NCI-H2107 treated with DMSO at 0.1 percent for 48 hours (cell line): ENCODE results near the gene PFKFB4.
"Not testable (repeated sequence)": the region's sequence is repeated elsewhere in the genome, so short reads cannot be mapped to it uniquely, and the experiment has no call there.

Experiments used
- DNase-seq: peaks from one replicate; lab custom pipeline; 2025; ENCODE audit not compliant: unreplicated experiment; lab: John Stamatoyannopoulos, UW

PFKFB4 gene

DNA sequence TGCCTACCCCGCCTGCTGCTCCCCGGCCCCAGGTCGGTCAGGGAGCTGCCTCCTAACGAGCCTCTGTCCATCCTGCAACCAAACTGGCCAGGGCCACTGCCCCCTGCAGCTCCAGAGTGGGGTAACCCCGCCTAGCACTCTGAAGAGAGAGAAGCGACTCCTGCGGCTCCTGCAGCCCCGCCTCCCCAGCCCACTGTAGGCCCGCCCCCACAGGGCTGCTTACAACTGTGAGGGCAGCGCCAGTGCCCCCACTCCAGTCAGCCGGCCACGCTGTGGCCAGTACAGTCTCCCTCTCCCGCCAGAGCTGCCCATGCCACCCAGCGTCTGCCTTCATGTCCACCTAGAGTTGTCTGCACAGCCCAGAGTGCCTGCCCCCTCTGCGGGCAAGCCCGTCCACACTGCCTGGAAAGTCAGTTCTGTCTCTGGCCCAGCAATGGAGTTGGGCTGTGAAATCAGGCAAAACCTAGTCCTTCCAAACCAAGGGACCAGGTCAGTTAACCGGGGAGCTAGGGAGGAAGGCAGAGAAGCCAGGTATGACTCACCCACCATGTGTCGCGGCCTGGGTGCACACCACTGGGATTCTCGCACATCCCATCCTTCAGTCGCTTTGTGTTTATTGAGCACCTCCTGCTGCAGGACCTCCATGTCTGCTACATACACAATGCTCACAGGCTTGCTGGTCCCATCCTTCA lies 4.6 kb upstream of the PFKFB4 start:
- no peak for DNase-seq

DNA sequence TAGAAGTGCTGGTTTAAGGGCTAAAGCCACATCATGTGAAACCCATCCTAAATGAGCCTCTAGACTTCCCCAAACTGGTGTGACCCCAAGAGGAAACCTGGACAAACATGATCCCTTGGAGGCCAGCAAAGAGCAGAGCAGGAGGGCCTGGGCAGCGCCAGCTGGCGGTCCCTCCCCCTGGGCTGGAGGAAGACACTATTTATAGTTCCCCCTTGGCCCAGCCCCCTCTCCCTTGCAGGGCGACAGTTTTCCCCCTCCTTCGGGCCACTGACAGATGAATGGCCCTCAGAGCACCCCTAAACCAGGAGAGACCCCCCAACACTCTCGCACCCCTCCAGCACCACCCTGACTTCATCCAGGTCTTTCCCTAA lies 4.0 kb upstream of the PFKFB4 start:
- DNase-seq: no peak

DNA sequence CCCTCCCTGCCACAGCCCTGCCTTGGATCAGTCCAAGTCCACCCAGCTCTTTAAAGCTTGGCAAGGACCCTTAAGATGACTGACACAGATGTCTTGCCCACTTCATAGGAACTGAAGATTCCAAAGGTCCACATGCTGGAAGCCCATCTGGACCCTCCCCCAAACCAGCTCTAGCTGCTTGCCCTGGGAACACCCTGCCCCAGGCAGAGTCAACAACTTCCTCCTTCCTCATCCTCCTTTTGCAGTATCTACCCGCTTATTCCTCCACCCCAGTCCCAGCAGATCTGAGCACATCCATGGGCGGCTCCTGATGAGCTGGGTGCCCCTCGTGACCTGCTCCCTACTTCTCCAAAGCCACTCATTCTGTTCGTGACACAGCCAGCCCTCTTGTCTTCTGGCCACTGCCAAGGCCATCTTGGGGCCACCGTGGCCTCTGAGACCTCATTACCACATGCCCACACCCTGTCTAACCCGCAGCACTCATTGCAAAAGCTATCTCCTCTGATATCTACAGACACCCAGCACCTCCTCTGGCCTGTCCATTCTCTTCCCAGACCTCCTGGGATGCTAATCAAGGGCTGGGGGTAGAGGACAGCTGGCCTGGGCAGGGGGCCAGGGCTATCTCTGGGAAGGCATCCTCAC lies 2.0 kb upstream of the PFKFB4 start:
- DNase-seq: no peak

DNA sequence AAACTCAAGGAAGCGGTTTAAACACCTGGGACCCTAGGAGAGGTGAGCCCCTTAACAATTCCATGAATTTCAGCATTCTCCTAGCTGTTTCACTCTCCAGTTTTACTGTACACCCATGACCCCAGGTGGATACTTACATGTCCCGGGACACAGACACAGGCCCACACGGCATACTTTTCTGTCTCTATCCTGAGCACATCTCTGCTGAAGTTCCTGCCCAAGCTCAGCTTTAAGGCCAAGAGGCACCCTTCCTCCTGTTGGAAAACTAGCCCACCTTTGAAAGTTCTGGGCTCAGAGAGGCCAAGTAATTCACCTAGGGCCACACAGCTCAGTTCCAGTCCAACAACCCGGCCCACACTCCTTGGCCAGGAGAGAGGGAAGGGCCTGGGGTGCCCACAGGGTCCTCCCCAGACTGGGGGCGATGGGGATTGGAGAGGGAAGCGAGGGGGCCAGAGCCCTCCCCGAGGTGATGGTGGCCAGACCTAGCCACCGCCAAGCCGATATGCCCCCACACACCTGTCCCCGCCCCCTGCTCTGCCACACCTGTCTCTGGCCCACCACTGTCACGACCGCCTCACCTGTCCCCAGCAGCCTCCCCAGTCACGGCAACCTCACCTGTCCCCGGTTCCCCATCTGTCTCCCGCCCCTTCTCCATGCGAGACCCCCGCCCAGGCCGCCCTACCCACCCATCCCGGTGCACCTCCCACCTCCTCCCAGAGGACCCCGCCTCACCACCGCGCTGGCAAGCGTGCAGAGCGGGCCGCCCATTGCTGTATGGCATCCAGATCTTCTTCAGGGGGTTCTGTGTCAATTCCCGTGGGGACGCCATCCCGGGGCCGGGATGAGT lies 431 bp downstream of the PFKFB4 start:
- no peak for DNase-seq

DNA sequence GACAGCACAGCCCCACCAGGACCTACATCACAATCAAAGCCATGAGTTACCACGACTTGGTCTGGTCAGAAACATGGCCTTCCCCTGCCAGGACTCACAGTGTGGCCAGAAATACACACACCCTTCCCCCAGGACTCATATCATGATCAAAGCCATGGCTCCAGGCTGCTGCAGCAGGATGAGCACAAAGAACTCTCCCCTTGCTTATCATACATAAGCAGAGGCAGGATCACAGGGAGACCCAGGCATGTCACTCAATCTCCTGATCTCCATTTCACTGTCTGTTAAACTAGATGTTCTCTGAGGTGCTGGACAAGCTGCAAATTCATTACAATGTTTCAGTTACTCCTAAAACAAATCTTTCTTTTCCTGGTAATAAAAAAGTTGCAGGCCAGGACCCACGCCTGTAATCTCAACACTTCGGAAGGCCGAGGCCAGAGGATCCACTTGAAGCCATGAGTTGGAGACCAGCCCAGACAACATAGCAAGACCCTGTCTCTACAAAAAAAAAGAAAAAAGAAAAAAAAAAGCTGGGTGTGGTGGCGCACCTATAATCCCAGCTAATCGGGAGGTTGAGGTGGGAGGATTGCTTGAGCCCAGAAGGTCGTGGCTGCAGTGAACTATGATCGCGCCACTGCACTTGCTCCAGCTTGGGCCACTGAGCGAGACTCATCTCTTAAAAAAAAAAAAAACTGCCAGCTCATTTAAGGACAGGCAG lies 1.2 kb downstream of the PFKFB4 start:
- DNase-seq: no peak

DNA sequence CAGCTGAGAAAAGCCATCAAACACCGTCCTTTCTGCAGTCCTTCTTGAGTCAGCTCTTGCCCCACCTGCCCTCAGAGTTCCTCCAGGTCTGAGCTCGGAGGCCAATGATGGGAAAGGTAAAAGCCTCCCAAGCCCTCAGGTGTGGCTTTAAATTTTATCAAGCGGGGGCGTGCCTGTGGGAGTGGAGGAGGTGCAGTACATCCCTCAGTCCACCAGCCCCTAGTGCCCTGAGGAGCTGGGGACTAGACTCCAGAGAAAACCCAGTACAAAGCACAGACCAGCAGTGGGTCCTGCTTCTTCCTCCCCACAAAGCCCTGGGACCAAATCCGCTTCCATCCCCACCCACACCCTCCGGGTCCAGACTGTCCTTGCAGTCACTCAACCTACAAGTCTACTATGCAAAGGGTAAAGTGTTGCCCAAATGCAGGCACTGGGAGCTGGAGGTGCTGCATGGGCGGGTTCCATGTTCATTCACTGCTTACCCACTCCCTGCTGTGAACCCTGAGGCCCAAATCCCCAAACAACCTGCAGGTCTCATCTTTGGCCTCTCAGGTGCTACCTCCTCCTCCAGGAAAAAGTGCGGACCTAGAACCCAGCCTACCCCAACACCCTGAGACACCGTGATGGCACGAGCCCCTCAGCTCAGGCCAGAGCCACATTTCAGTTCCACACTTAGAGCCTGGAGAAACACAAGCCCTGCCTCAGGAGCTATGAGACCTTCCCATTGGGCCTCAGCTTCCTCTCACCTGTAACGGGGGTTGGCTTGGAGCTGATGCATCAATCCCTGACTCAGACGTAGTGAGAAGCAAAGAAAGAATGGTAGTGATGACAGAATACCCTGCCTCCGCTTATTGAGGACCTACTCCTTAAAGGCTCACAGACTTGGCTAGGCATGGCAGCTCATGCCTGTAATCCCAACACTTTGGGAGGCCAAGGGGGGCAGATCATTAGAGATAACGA lies 2.4 kb downstream of the PFKFB4 start:
- DNase-seq: no peak

DNA sequence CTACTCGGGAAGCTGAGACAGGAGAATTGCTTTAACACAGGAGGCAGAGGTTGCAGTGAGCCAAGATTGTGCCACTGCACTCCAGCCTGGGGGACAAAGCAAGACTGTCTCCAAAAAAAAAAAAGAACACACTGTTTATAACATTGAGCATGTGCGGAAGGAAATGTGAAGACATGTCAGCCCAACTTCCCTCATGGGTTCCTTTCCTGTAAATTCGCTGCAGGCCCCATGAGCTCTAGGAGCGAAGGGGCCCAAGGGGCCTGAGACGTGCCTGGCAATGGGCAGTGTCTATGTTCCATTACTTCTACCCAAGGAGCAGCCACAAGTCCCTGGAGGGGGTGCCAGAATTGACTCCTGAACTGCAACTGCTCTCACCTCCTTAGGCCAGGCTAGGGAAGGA lies 3.2 kb downstream of the PFKFB4 start:
- DNase-seq: no peak

DNA sequence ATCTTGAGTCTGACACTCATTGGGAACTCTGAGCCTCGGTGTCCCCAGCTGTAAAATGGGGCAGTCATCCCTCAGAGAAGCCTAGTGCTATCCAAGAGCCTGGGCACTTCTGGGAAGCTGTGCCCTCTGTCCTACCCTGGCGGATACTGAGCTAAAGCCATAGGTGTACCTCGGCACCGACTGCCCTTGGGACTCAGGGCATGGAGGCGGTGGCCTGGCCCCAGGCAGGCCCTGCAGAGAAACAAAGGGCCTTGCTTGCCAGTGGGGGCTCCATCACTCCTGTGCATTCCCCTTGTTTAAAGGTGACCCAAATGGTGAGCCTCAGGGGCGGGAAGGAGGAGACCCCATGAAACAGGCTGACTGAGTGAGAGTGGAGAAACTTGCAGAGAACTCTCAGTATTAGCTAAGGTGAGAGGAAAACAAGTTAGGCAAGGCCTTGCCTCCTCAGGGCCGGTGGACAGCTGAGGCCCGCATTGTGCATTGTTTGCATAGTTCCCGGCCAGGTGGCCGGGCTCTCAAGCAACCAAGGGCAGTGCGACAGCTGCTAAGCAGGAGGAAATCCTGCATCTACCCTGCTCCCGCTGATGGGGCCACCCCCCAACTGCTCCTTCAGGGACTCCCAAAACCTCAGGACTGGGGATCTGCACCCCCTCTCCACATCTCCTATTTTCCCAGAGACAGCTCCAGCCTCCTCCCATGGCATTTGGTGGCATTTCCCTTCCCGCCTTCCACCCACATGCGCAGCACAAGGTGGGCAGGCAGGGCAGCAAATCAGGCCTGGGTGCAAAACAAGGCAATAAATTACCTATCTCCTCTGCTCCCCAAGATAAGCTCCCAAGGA lies 4.3 kb downstream of the PFKFB4 start:
- DNase-seq: no peak

DNA sequence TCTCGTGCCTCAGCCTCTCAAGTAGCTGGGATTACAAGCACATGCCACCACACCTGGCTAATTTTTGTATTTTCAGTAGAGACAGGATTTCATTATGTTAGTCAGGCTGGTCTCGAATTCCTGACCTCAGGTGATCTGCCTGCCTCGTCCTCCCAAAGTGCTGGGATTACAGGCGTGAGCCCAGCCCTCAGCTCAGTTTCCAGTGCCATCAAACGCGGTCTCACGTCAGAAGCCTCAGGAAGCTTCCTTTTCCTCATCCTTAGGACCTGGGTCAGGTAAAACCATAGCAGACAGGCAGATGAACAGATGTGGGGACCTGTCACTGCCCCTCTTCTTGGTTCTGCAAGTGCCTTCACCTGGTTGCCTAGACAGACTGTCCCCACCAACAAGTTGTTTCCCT lies 5.0 kb downstream of the PFKFB4 start:
- not testable (repeated sequence) for DNase-seq

DNA sequence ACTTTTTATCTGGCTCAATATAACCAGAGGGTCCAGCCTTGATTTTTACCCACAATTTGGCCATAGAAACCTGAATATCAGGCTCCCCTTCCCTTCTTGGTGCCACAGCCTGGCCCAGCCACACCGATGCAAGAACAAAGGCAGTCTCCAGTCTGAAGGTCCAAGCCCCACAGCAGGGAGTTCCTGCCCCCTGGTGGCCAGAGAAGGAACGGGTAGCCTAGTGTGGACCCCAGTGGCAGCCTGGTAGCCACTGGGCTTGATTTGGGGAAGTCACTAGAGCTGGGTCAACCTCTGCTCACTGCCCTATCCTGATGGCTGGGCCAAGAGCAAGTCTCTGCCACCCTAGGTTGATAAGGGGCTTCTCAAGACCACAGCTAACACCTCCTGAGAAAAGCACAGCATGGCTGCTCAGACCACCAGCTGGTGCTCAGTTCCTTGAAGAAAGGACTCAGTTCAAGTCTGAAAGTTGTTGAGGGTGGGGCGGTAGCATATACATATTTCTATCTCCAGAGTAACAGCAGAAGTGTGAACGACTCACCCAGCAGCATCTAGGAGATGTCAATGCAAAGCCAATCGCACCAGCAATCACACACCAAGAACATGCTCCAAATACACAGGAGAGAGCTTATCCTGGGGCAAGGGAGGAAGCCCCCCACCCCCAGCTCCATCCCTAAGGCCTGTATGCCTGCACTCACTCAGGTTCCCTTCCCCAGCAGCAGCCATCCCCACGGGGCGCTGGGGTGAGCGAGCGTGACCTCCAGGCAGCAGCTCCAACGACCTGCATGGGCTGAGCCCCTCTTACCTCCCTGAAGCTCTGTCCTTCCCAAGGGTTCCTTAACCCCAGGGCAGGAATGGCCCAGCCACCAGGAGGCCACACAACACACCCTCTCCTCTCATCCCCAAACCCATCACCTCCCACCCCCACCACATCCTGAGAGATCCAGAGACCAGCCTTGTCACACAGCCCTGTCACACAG lies 7.6 kb downstream of the PFKFB4 start:
- DNase-seq: peak; percentile 12

DNA sequence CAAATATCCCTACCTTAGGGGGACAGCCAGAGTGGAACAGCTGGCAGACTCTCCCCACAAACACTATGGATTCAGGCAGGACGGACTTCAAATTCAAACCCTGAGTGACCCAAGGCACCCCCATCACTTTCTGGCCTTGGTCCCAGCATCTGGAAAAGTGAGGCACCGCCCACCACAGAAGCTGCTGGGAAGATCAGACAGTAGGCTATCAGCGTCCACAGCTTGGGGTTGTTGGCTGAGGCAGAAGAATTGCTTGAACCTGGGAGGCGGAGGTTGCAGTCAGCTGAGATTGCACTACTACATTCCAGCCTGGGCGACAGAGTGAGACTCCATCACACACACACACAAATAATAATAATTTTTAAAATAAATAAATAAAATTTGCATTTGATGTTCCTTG lies 8.5 kb downstream of the PFKFB4 start:
- no peak for DNase-seq

DNA sequence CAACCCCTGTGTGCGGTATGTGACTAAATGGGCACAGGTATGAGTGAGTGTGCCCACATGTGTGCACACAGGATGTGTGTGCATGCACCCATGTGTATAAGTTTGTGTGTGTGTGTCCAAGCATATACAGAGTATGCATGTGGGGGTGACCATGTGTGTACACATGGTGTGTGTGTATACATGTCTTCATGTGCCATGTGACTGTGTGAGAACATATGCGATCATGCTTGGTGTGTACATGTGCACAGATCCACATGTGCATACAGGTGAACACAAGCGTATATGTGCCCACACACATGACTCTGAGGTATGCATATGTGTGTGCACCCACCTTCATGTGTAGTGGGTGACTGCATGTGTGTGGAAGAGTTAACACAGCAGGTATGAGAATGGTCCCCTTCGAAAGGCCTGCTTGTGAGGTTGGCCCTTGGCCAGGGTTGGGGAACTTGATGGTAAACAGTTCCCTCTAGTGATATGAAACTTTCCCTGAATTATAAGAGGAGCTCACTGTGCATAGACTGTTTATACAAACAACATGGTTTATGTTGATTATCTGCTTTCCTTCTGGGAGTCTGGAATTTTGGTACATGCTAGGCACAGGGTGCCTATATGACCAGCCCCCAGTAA lies 10.3 kb downstream of the PFKFB4 start:
- no peak for DNase-seq

DNA sequence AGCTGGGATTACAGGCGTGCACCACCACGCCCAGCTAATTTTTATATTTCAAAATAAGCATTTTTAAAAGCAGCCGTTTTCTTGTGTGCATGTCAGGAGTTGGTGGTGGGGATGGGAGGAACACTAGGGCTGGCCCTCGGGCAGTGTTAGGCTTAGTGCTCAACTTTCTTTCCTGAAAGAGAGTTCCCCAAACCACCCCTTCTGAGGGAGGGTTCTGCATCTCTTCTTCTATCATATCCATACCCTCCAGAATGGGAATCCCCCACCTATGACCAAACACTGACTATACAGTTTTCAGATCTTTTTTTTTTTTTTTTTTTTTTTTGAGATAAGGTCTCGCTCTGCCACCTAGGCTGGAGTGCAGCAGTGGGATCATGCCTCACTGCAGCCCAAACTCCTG lies 12.5 kb downstream of the PFKFB4 start:
- DNase-seq: no peak

DNA sequence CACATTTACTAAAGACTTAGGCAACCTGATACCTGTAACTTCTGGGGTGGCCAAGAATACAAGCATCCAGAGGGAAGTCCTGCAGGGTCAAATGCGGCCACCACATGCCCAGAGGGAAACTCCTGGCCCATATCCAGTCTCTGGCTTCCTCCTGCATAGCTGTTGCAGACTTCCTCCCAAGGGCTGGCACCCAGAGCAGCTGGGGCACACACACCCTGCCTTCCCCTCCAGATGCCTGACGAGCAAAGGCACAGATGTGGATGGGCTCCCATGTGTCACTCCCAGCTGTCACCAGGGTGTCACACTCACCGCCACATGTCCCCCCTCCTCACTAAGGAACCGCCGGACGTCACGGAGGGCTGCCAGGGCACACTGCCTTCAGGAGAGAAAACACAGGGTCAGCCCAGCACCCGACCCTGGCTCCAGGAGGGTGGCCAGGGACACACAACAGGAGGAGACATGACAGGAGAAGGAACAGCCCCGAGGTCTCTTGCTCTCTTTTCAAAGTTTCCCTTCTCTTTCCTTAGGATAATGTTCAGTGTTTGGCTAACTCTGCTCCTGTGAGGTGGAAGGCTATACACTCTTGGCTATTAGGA lies 13.2 kb downstream of the PFKFB4 start:
- no peak for DNase-seq

DNA sequence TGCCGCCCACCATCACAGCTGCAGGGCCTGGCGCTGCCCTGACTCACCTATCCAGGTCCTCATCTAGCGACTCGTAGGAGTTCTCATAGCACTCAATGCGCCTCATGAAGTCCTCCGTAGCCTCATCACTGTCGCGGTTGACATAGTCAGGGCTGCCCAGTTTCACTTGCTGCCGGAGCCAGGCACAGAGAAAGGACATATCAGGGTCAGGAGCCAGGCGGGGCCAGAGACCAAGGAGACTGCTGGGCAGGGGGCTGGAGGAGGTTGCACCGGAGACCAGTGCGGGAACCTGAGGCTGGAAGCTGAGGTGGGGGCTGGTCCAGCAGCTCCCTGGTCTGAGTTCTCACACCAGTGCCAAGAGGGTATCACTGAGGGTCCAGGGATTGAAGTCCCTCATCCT lies 18.2 kb downstream of the PFKFB4 start:
- DNase-seq: no peak

DNA sequence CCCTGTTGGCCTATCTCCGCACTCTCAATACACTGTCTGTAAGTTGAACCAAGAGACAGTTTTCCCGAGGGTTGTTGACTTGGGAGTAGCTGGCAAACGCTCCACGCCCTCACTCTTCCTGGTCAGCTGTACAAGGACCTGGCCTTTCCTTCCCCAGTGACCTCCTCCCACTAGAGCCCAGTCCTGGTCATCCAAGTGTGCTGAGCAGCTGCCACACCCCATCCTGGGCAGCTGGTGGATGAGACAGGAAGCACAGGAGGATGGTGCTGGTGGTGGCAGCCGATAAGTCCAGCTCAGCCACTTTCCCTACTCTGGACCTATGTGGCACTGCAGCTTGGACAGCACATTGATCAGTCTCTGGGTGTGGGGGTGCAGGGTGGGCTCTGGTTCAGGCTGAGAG lies 19.8 kb downstream of the PFKFB4 start:
- DNase-seq: no peak

DNA sequence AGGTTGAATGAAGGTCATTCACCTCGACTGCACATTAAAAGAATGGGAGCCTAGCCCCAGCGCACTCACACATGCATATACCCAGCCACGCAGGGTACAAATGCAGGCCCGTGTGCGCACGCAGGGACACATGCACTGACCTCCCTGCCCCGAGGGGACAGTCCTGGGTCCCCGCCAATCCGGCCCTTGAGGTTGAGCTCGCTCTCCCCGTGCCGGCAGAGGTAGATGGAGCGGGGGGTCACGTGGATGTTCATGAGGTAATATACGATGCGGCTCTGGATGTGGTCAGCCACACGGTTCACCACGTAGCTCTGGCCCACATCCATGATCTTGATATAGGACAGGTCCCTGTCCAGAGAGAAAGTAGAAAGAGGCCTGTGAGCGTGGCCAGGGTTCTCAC lies 20.5 kb downstream of the PFKFB4 start:
- DNase-seq: no peak

DNA sequence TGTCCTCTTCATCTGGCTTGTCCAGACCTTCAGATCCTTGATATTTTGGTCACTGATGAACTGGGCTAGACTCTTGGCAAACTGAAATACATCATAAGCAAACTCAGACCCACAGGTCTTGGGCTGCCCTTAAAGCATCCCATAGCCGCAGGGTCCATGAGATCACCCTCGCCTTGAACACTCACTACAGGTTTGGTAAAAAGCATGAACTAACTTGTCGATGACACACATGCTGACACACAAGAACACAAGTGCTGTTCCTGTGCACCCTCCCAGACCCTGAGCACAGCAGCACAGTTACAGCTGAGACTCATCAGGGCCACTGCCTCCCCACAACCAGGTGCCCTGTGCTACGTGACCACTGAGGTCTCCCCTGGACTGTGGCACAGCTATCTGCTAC lies 21.0 kb downstream of the PFKFB4 start:
- no peak for DNase-seq
